BLaER1 treated with 17β-estradiol and CSF1 and Interleukin-3, amounts not matched to agents 10 nM and 100 nM (cell line): ENCODE results near the gene AKT3.

Source experiments
- H3K27ac ChIP-seq, 11 experiments: shearing (Covaris generic); formaldehyde crosslinking; 2 replicates each; pipeline ENCODE4 v1.8.1; 2022
- H3K27me3 ChIP-seq, 11 experiments: shearing (Covaris generic); formaldehyde crosslinking; 2 replicates each; pipeline ENCODE4 v1.8.1; 2022
- H3K36me3 ChIP-seq, 11 experiments: shearing (Covaris generic); formaldehyde crosslinking; 2 replicates each; pipeline ENCODE4 v1.8.1; 2022
- H3K4me1 ChIP-seq, 10 experiments: shearing (Covaris generic); formaldehyde crosslinking; 2 replicates each; pipeline ENCODE4 v1.8.1; 2022
- H3K4me2 ChIP-seq, 11 experiments: shearing (Covaris generic); formaldehyde crosslinking; 2 replicates each; pipeline ENCODE4 v1.8.1; 2022
- H3K4me3 ChIP-seq, 10 experiments: shearing (Covaris generic); formaldehyde crosslinking; 2 replicates each; pipeline ENCODE4 v1.8.1; 2022
- H3K9ac ChIP-seq, 11 experiments: shearing (Covaris generic); formaldehyde crosslinking; 2 replicates each; pipeline ENCODE4 v1.8.1; 2022
- H3K9me3 ChIP-seq, 11 experiments: shearing (Covaris generic); formaldehyde crosslinking; replicated peaks in 1 of 11; 2 replicates each; pipeline ENCODE4 v1.8.1; 2022
- H4K20me1 ChIP-seq, 11 experiments: shearing (Covaris generic); formaldehyde crosslinking; 2 replicates each; pipeline ENCODE4 v1.8.1; 2022
- Cebpa-rat ChIP-seq, 11 experiments: shearing (Covaris generic); IDR thresholded peaks; 2 replicates each; pipeline ENCODE4 v1.8.1; 2022

AKT3 gene

GRCh38 chr1:243564814-243565213 is 285.2 kb downstream of the AKT3 start:
- no peaks in the 10 kb centered on the region for H3K27me3 ChIP-seq

GRCh38 chr1:243563732-243564131 is 286.3 kb downstream of the AKT3 start:
- Histone ChIP-seq H3K36me3 (peaks cover 16 to 51% (median 30%) of the 10 kb centered on the region in 11 experiments), H3K27me3 (no peaks in the 10 kb centered on the region), H3K9ac (no peak overlapping the region), H3K4me2 (no peak overlapping the region), H3K9me3 (peaks cover 0 to 13% (median 12%) of the 10 kb centered on the region in 11 experiments; a peak in 16 of 22 replicates), H3K4me1 (no peaks in the 10 kb centered on the region), H3K27ac (no peak overlapping the region), H4K20me1 (no peaks in the 10 kb centered on the region), H3K4me3 (no peak overlapping the region)
- no peak for TF ChIP-seq Cebpa-rat (IDR thresholded peaks at IDR 0.05)

More at GRCh38 chr1:243564814-243565213, 285.2 kb downstream of the AKT3 start:
- no peaks in the 10 kb centered on the region for H3K4me1 ChIP-seq
- TF ChIP-seq Cebpa-rat (IDR thresholded peaks at IDR 0.05): no peak
- no peak overlapping the region for H3K9ac ChIP-seq
- H3K4me2 ChIP-seq: no peak overlapping the region
- H3K36me3 ChIP-seq: peaks cover 16 to 62% (median 30%) of the 10 kb centered on the region in 11 experiments
- peaks cover 0 to 13% (median 12%) of the 10 kb centered on the region in 11 experiments; a peak in 16 of 22 replicates for H3K9me3 ChIP-seq
- H3K27ac ChIP-seq: no peak overlapping the region
- no peak overlapping the region for H3K4me3 ChIP-seq
- H4K20me1 ChIP-seq: no peaks in the 10 kb centered on the region

- no peak for TF ChIP-seq Cebpa-rat (IDR thresholded peaks at IDR 0.05)
- Histone ChIP-seq H3K4me3 (no peak overlapping the region), H4K20me1 (no peaks in the 10 kb centered on the region), H3K4me1 (no peaks in the 10 kb centered on the region), H3K36me3 (peaks cover 16 to 43% (median 30%) of the 10 kb centered on the region in 11 experiments), H3K27ac (no peak overlapping the region), H3K4me2 (no peak overlapping the region), H3K9ac (no peak overlapping the region), H3K9me3 (peaks cover 0 to 13% (median 12%) of the 10 kb centered on the region in 11 experiments; a peak in 16 of 22 replicates), H3K27me3 (no peaks in the 10 kb centered on the region)
Measured at GRCh38 chr1:243562473-243562872, 287.6 kb downstream of the AKT3 start.

GRCh38 chr1:243561588-243562319 is 288.3 kb downstream of the AKT3 start:
- no peak overlapping the region for H3K4me3 ChIP-seq
- no peaks in the 10 kb centered on the region for H3K27me3 ChIP-seq
- H3K36me3 ChIP-seq: peaks cover 16 to 36% (median 24%) of the 10 kb centered on the region in 11 experiments
- H3K4me2 ChIP-seq: no peak overlapping the region
- H3K9me3 ChIP-seq: peaks cover 0 to 13% (median 12%) of the 10 kb centered on the region in 11 experiments; a peak in 16 of 22 replicates
- H3K27ac ChIP-seq: no peak overlapping the region
- no peaks in the 10 kb centered on the region for H4K20me1 ChIP-seq
- H3K4me1 ChIP-seq: no peaks in the 10 kb centered on the region
- no peak for TF ChIP-seq Cebpa-rat (IDR thresholded peaks at IDR 0.05)
- H3K9ac ChIP-seq: no peak overlapping the region

GRCh38 chr1:243559575-243560162 is 290.4 kb downstream of the AKT3 start:
- Histone ChIP-seq H3K4me2 (no peak overlapping the region), H3K27me3 (no peaks in the 10 kb centered on the region), H3K27ac (no peak overlapping the region), H4K20me1 (no peaks in the 10 kb centered on the region), H3K4me3 (no peak overlapping the region), H3K9me3 (peaks cover 0 to 13% (median 12%) of the 10 kb centered on the region in 11 experiments; a peak in 16 of 22 replicates), H3K9ac (no peak overlapping the region), H3K4me1 (no peaks in the 10 kb centered on the region), H3K36me3 (peaks cover 16 to 30% (median 24%) of the 10 kb centered on the region in 11 experiments)
- no peak for TF ChIP-seq Cebpa-rat (IDR thresholded peaks at IDR 0.05)

DNA sequence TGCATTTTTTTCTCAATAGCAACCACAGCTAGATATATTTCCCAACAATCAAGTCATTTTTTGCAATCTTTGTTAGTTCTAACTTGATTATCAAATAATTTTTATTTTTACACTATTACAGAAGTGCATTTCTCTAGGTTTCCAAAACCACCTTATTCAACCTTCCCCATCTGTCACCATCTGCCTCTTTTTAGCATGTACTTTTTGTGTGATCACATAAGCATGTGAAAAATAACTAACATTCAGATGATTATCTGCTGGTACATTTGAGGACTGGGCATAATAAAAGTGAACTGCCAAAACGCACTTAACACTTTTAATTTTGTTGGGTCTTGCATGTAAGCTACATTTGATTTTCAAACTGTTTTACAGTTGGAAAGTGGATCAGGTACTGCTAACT is 291.5 kb downstream of the AKT3 start:
- TF ChIP-seq Cebpa-rat (IDR thresholded peaks at IDR 0.05): no peak
- no peaks in the 10 kb centered on the region for H3K27me3 ChIP-seq
- H3K9ac ChIP-seq: no peak overlapping the region

DNA sequence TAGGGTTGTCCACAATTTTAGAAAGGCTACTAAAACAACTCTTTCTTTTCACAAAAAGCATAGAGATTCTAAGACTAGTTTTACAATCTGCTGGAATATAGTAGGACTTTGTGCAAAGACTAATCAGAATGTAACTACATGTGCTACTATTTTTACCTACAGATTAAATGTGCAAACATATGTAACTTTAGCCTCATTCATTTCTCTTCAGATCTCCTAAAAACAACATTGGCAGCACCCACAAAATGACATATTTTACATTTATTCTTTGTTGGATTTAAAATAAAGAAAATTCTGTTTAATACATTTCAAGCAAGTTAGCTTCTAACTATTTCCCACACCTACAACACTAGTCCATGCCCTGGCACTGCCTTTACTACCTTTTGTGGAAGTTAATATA is 292.2 kb downstream of the AKT3 start:
- no peak for TF ChIP-seq Cebpa-rat (IDR thresholded peaks at IDR 0.05)
- no peaks in the 10 kb centered on the region for H4K20me1 ChIP-seq
- peaks cover 0 to 13% (median 12%) of the 10 kb centered on the region in 11 experiments; a peak in 16 of 22 replicates for H3K9me3 ChIP-seq

More for the DNA sequence above, 291.5 kb downstream of the AKT3 start:
- Histone ChIP-seq H3K9me3 (peaks cover 0 to 13% (median 12%) of the 10 kb centered on the region in 11 experiments; a peak in 16 of 22 replicates), H3K4me3 (no peak overlapping the region), H3K27ac (no peak overlapping the region), H3K4me1 (no peaks in the 10 kb centered on the region), H3K4me2 (no peak overlapping the region), H3K36me3 (peaks cover 16 to 27% (median 19%) of the 10 kb centered on the region in 11 experiments), H4K20me1 (no peaks in the 10 kb centered on the region)

DNA sequence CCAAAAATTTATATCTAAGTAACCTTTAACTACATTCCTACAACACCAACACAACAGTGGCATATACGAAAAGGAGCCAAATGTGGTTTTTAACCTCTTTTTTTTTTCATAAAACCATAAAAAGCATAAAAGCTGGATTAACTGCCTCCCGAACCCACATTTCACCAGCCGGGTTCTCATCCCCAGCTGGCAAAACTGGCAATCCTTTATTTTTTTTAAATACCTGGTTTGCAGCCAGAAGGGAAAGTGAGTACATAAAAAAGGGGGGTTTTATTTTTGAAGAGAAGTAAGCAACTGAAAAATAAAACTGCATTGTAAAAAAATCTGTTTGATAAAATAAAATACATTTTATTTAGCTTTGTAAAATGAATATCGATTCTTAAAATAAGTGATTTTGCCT is 295.4 kb downstream of the AKT3 start:
- no peaks in the 10 kb centered on the region for H3K27me3 ChIP-seq
- peaks cover 0 to 17% (median 0%) of the 10 kb centered on the region in 11 experiments; a peak in 6 of 22 replicates for H3K36me3 ChIP-seq
- no peak overlapping the region for H3K9ac ChIP-seq
- TF ChIP-seq Cebpa-rat (IDR thresholded peaks at IDR 0.05): no peak
- no peaks in the 10 kb centered on the region for H3K9me3 ChIP-seq
- H4K20me1 ChIP-seq: no peaks in the 10 kb centered on the region
- H3K4me3 ChIP-seq: no peak overlapping the region
- H3K27ac ChIP-seq: no peak overlapping the region
- no peak overlapping the region for H3K4me2 ChIP-seq
- no peaks in the 10 kb centered on the region for H3K4me1 ChIP-seq

More for the DNA sequence above, 292.2 kb downstream of the AKT3 start:
- no peak overlapping the region for H3K27ac ChIP-seq
- no peak overlapping the region for H3K9ac ChIP-seq
- no peak overlapping the region for H3K4me2 ChIP-seq
- H3K4me1 ChIP-seq: no peaks in the 10 kb centered on the region
- H3K27me3 ChIP-seq: no peaks in the 10 kb centered on the region
- no peak overlapping the region for H3K4me3 ChIP-seq
- H3K36me3 ChIP-seq: peaks cover 15 to 21% (median 17%) of the 10 kb centered on the region in 11 experiments

DNA sequence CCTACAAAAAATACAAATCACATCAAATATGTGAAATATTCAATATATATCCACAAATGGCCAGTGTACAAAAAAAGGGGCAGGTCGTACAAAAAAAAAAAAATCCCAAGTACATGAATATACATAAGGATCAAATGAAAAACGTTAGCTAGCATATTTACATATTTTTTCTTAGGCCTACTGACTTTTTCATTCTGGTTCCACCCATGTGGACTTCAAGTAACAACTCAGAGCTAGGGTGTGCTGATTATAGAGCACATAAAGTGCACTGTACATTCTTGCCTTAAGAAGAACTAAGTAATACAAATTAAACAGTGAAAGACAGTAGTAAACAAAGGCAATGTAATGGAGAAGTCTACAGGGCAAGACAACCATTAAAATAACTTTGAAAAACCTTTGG is 297.0 kb downstream of the AKT3 start:
- peaks cover 0 to 24% (median 4%) of the 10 kb centered on the region in 11 experiments; a peak in 7 of 22 replicates for H3K36me3 ChIP-seq
- H3K9ac ChIP-seq: no peak overlapping the region
- no peaks in the 10 kb centered on the region for H3K27me3 ChIP-seq

More for the DNA sequence above, 297.0 kb downstream of the AKT3 start:
- TF ChIP-seq Cebpa-rat (IDR thresholded peaks at IDR 0.05): no peak
- Histone ChIP-seq H3K4me2 (no peak overlapping the region), H3K9me3 (no peaks in the 10 kb centered on the region), H3K27ac (no peak overlapping the region), H3K4me3 (no peak overlapping the region), H3K4me1 (peaks cover 0 to 5% (median 0%) of the 10 kb centered on the region in 10 experiments; a peak in 1 of 20 replicates), H4K20me1 (no peaks in the 10 kb centered on the region)
